Measurements from ENCODE around the gene LDOC1. TPM values are rescaled to one million over a fixed set of nuclear protein-coding genes. Genes with fewer than 3 reads are reported as not detected.

The LDOC1 gene
- 38.1 TPM for total RNA-seq (ENCODE audit: unreplicated experiment)
- long read RNA-seq, transcript LDOC1-201 (1 exons, 1,381 nt): major isoform, 15 of 15 reads
- long read RNA-seq, partial matches to known transcripts: 0 of 15 reads
- long read RNA-seq, other reads (novel, unspliced or antisense): 0 of 15 reads

- Mint-ChIP-seq H3K27me3 (ENCODE audit: unreplicated experiment) (peaks cover 6% of the 10 kb centered on the region), H3K27ac (ENCODE audit: unreplicated experiment) (no peak within 1 kb of the TSS), H3K9me3 (ENCODE audit: unreplicated experiment) (no peaks in the 10 kb centered on the region), H3K4me3 (ENCODE audit: unreplicated experiment) (peak within 1 kb of the TSS; percentile 93), H3K36me3 (ENCODE audit: low read depth, unreplicated experiment) (no peaks in the 10 kb centered on the region), H3K4me1 (ENCODE audit: unreplicated experiment) (peaks cover 15% of the 10 kb centered on the region)
- DNase-seq (ENCODE audit: low spot score): peak; percentile 82
- no peak for TF ChIP-seq CTCF (IDR thresholded peaks at IDR 0.05; ENCODE audit: unreplicated experiment)
Observed at GRCh38 chrX:141176586-141177451, at the start of gene LDOC1. TSS of gene LDOC1 (minus strand) at chrX:141177129. CDS start at chrX:141177021, 108 bp downstream.

GRCh38 chrX:141221611-141222010 is 44.7 kb upstream of the LDOC1 start:
- H3K4me1 Mint-ChIP-seq (ENCODE audit: unreplicated experiment): no peaks in the 10 kb centered on the region
- TF ChIP-seq CTCF (IDR thresholded peaks at IDR 0.05; ENCODE audit: unreplicated experiment): no peak
- H3K27me3 Mint-ChIP-seq (ENCODE audit: unreplicated experiment): no peaks in the 10 kb centered on the region
- H3K9me3 Mint-ChIP-seq (ENCODE audit: unreplicated experiment): no peaks in the 10 kb centered on the region
- H3K27ac Mint-ChIP-seq (ENCODE audit: unreplicated experiment): no peak overlapping the region
- no peak for DNase-seq (ENCODE audit: low spot score)
- H3K4me3 Mint-ChIP-seq (ENCODE audit: unreplicated experiment): no peak overlapping the region
- H3K36me3 Mint-ChIP-seq (ENCODE audit: low read depth, unreplicated experiment): no peaks in the 10 kb centered on the region

GRCh38 chrX:141220342-141221008 is 43.5 kb upstream of the LDOC1 start:
- Mint-ChIP-seq H3K27me3 (ENCODE audit: unreplicated experiment) (no peaks in the 10 kb centered on the region), H3K4me1 (ENCODE audit: unreplicated experiment) (no peaks in the 10 kb centered on the region), H3K9me3 (ENCODE audit: unreplicated experiment) (no peaks in the 10 kb centered on the region), H3K27ac (ENCODE audit: unreplicated experiment) (no peak overlapping the region), H3K4me3 (ENCODE audit: unreplicated experiment) (no peak overlapping the region), H3K36me3 (ENCODE audit: low read depth, unreplicated experiment) (no peaks in the 10 kb centered on the region)
- TF ChIP-seq CTCF (IDR thresholded peaks at IDR 0.05; ENCODE audit: unreplicated experiment): no peak
- no peak for DNase-seq (ENCODE audit: low spot score)

- H3K27ac Mint-ChIP-seq (ENCODE audit: unreplicated experiment): no peak overlapping the region
- no peaks in the 10 kb centered on the region for H3K9me3 Mint-ChIP-seq (ENCODE audit: unreplicated experiment)
- no peak overlapping the region for H3K4me3 Mint-ChIP-seq (ENCODE audit: unreplicated experiment)
- no peaks in the 10 kb centered on the region for H3K36me3 Mint-ChIP-seq (ENCODE audit: low read depth, unreplicated experiment)
- H3K27me3 Mint-ChIP-seq (ENCODE audit: unreplicated experiment): no peaks in the 10 kb centered on the region
- TF ChIP-seq CTCF (IDR thresholded peaks at IDR 0.05; ENCODE audit: unreplicated experiment): no peak
- H3K4me1 Mint-ChIP-seq (ENCODE audit: unreplicated experiment): no peaks in the 10 kb centered on the region
- no peak for DNase-seq (ENCODE audit: low spot score)
Observed at GRCh38 chrX:141214196-141214595, 37.3 kb upstream of the LDOC1 start.
